Neural cell (in vitro differentiated cells): ENCODE results near the gene FOXL3.
"Not testable (repeated sequence)": the region's sequence is repeated elsewhere in the genome, so short reads cannot be mapped to it uniquely, and the experiment has no call there.

Experiments
- CTCF ChIP-seq: fragments of 450-650 bp; IDR thresholded peaks from 2 replicates; pipeline ENCODE4 v1.5.1; 2014; ENCODE audit warnings: antibody characterized with exemption, mild to moderate bottlenecking, moderate library complexity; ENCODE audit not compliant: poor library complexity, severe bottlenecking
- EZH2 ChIP-seq: fragments of 200-600, 300-800 bp; shearing (Covaris generic), sonication (generic); IDR thresholded peaks from 2 replicates; pipeline ENCODE4 v1.6.1; 2014; ENCODE audit warnings: antibody characterized with exemption, low read length, borderline replicate concordance, mild to moderate bottlenecking; ENCODE audit not compliant: insufficient read depth, poor library complexity, severe bottlenecking
- POLR2AphosphoS5 ChIP-seq: IDR thresholded peaks from 2 replicates; pipeline ENCODE4 v1.6.1; 2012

GRCh38 chr7:263483-264351 lies 26.3 kb upstream of the FOXL3 start:
- not testable (repeated sequence) for TF ChIP-seq EZH2, POLR2AphosphoS5
- peak; percentile 28 for TF ChIP-seq CTCF
